ENCODE measurements around the gene CMTM7.

CMTM7 gene

GRCh38 chr3:32405711-32406323 lies 14.2 kb downstream of the CMTM7 start:
- TF ChIP-seq CTCF (IDR thresholded peaks at IDR 0.05; ENCODE audit: low read depth, low read length): no peak
- H3K4me3 ChIP-seq (ENCODE audit: low read depth, low read length): no peak overlapping the region

GRCh38 chr3:32406486-32407408 lies 15.1 kb downstream of the CMTM7 start:
- H3K4me3 ChIP-seq (ENCODE audit: low read depth, low read length): no peak overlapping the region
- no peak for TF ChIP-seq CTCF (IDR thresholded peaks at IDR 0.05; ENCODE audit: low read depth, low read length)

- no peak overlapping the region for H3K4me3 ChIP-seq (ENCODE audit: low read depth, low read length)
- TF ChIP-seq CTCF (IDR thresholded peaks at IDR 0.05; ENCODE audit: low read depth, low read length): no peak
Observed at GRCh38 chr3:32410367-32411246, 19.0 kb downstream of the CMTM7 start.

- H3K4me3 ChIP-seq (ENCODE audit: low read depth, low read length): no peak overlapping the region
- no peak for TF ChIP-seq CTCF (IDR thresholded peaks at IDR 0.05; ENCODE audit: low read depth, low read length)
Observed at GRCh38 chr3:32411442-32411841, 19.8 kb downstream of the CMTM7 start.

- no peak overlapping the region for H3K4me3 ChIP-seq (ENCODE audit: low read depth, low read length)
- no peak for TF ChIP-seq CTCF (IDR thresholded peaks at IDR 0.05; ENCODE audit: low read depth, low read length)
Observed at GRCh38 chr3:32412887-32413286, 21.2 kb downstream of the CMTM7 start.

- no peak overlapping the region for H3K4me3 ChIP-seq (ENCODE audit: low read depth, low read length)
- TF ChIP-seq CTCF (IDR thresholded peaks at IDR 0.05; ENCODE audit: low read depth, low read length): no peak
Observed at GRCh38 chr3:32413845-32414521, 22.3 kb downstream of the CMTM7 start.
